ENCODE measurements around the gene ATAD3A. TPM values are rescaled to one million over a fixed set of nuclear protein-coding genes. Genes with fewer than 3 reads are reported as not detected.

Gene ATAD3A
- total and polyA plus RNA-seq, 2 experiments from 2014 or later: 36.5 to 80.3 TPM

- H3K27me3 ChIP-seq (ENCODE audit: insufficient read depth): no peaks in the 10 kb centered on the region
- no peaks in the 10 kb centered on the region for H3K36me3 ChIP-seq (ENCODE audit: insufficient read depth)
- ATAC-seq (no peak; the same call in 2 of the 3 replicates), DNase-seq (ENCODE audit: low spot score) (no peak)
- Mint-ChIP-seq H3K27ac (no peak overlapping the region), H3K4me1 (peaks cover 6% of the 10 kb centered on the region; the same call in 2 of the 3 replicates), H3K27me3 (ENCODE audit: insufficient read depth, low read depth, poor library complexity) (peaks cover 5% of the 10 kb centered on the region), H3K36me3 (ENCODE audit: low read depth) (no peaks in the 10 kb centered on the region), H3K4me3 (no peak overlapping the region), H3K9me3 (no peaks in the 10 kb centered on the region)
- no peak overlapping the region for H3K27ac ChIP-seq (ENCODE audit: low read depth)
- H4K20me1 ChIP-seq (replicated peaks; ENCODE audit: insufficient read depth): no peaks in the 10 kb centered on the region
- TF ChIP-seq JUNB (IDR thresholded peaks at IDR 0.05; ENCODE audit: unreplicated experiment) (no peak), ZNF114 (CRISPR knock-in tag; IDR thresholded peaks at IDR 0.05) (no peak), ZNF462 (CRISPR knock-in tag; IDR thresholded peaks at IDR 0.05) (no peak), EZH2phosphoT487 (IDR thresholded peaks at IDR 0.05; ENCODE audit: unreplicated experiment) (no peak), CTCF (conservative IDR thresholded peaks at IDR 0.05; ENCODE audit: low read depth in 2 of 2) (no peak), ETS1 (IDR thresholded peaks at IDR 0.05) (no peak), STAT1 (IDR thresholded peaks at IDR 0.05; ENCODE audit: unreplicated experiment) (no peak), POLR2AphosphoS5 (IDR thresholded peaks at IDR 0.05; ENCODE audit: low read depth) (no peak), REST (IDR thresholded peaks at IDR 0.05; ENCODE audit: unreplicated experiment) (no peak), NANOG (IDR thresholded peaks at IDR 0.05; ENCODE audit: borderline replicate concordance) (no peak), EZH2 (IDR thresholded peaks at IDR 0.05; ENCODE audit: low read depth, unreplicated experiment) (no peak), CREB1 (CRISPR knock-in tag; IDR thresholded peaks at IDR 0.05; ENCODE audit: low read depth) (no peak), ZNF331 (CRISPR knock-in tag; IDR thresholded peaks at IDR 0.05; ENCODE audit: low read depth) (no peak)
- H2AFZ ChIP-seq: no peak overlapping the region
- H3F3A ChIP-seq (replicated peaks; ENCODE audit: low read depth): no peaks in the 10 kb centered on the region
- no peaks in the 10 kb centered on the region for H3K4me1 ChIP-seq (ENCODE audit: insufficient read depth)
- no peaks in the 10 kb centered on the region for H3K79me2 ChIP-seq (replicated peaks; ENCODE audit: insufficient read depth)
- H3K9me2 ChIP-seq (ENCODE audit: insufficient read depth): no peaks in the 10 kb centered on the region
- no peak overlapping the region for H3K4me2 ChIP-seq
- no peak overlapping the region for H3K4me3 ChIP-seq
Observed at GRCh38 chr1:1583347-1584010, 71.5 kb downstream of the ATAD3A start.

Measured in GM23338 (cell line).